ENCODE results near the gene RAB11FIP3. TPM values are rescaled to one million over a fixed set of nuclear protein-coding genes. Genes with fewer than 3 reads are reported as not detected.

Gene RAB11FIP3
- total and polyA plus RNA-seq, 2 of the 13 experiments (the other 11 are each of a cell fraction or from before 2014, with no cell fraction given), result 34.3 to 57.6 TPM

- no peak overlapping the region for H3K4me3 ChIP-seq (replicated peaks in 1 of 3; ENCODE audit: insufficient read depth in 1 of 3, low read depth in 2 of 3, low read length in 3 of 3)
- H2AFZ ChIP-seq (ENCODE audit: low read length), result no peak overlapping the region
- no peaks in the 10 kb centered on the region for H3K9me3 ChIP-seq (ENCODE audit: low read length)
- ATAC-seq (no peak), DNase-seq (ENCODE audit: low spot score) (no peak), FAIRE-seq (no peak)
- no peaks in the 10 kb centered on the region for H4K20me1 ChIP-seq (ENCODE audit: insufficient read depth, low read length)
- 91% methylated on average over 48 of the region's 54 CpGs for WGBS (ENCODE audit: low lambda C conversion rate)
- ChIA-PET CTCF (ENCODE audit: low intra/inter-chr PET ratio, low total read pairs) (no interaction called here), POLR2A (interaction anchor here (1.0 kb wide), 1 partner anchor 11 kb away, joined by 3 read pairs; no protein-coding TSS in a partner anchor)
- H3K4me1 ChIP-seq (ENCODE audit: insufficient read depth, low read length), result peaks cover 63% of the 10 kb centered on the region
- in situ Hi-C loops (cut with HindIII; ENCODE audit: extremely low pct_ligation_motif_present, low pct_unique_long_range_greater_than_20kb), result no loop called here
- peak overlapping the region; percentile 67 for H3K27ac ChIP-seq (ENCODE audit: extremely low read length, insufficient read depth, low read length)
- intact Hi-C loops (cut with micrococcal nuclease; ENCODE audit: unreplicated experiment), result no loop called here
- H3K36me3 ChIP-seq (replicated peaks in 1 of 2; ENCODE audit: control insufficient read depth in 1 of 2, insufficient read depth in 2 of 2, low read length in 2 of 2), result peaks cover 0 to 3% of the 10 kb centered on the region in 2 experiments; a peak in 1 of 5 replicates
- peaks cover 2 to 14% of the 10 kb centered on the region in 2 experiments; a peak in 3 of 5 replicates for H3K27me3 ChIP-seq (ENCODE audit: control insufficient read depth in 1 of 2, insufficient read depth in 2 of 2, low read length in 2 of 2)
- H3K9ac ChIP-seq (ENCODE audit: insufficient read depth, low read depth, low read length), result no peak overlapping the region
- peak overlapping the region; percentile 13; the same call in 1 of the 2 replicates for H3K4me2 ChIP-seq (ENCODE audit: low read depth, low read length)
- TF ChIP-seq ZBTB20 (CRISPR knock-in tag; IDR thresholded peaks at IDR 0.05; ENCODE audit: borderline replicate concordance, low read depth) (no peak), SRSF1 (optimal IDR thresholded peaks at IDR 0.05; ENCODE audit: low read depth, low read length) (peak; percentile 69), ZNF142 (CRISPR knock-in tag; IDR thresholded peaks at IDR 0.05) (no peak), XRCC5 (optimal IDR thresholded peaks at IDR 0.05; ENCODE audit: low read length) (peak; percentile 60), AGO2 (optimal IDR thresholded peaks at IDR 0.05; ENCODE audit: low read depth, low read length) (peak; percentile 92), ZNF850 (CRISPR knock-in tag; conservative IDR thresholded peaks at IDR 0.05) (peak; percentile 18; the same call in 1 of the 2 replicates), JDP2 (CRISPR knock-in tag; IDR thresholded peaks at IDR 0.05; ENCODE audit: borderline replicate concordance) (no peak), RBFOX2 (IDR thresholded peaks at IDR 0.05; ENCODE audit: low read depth, low read length) (0 out of 2 replicates have a peak, but pooled peaks have one; percentile 30), ZNF652 (CRISPR knock-in tag; IDR thresholded peaks at IDR 0.05; ENCODE audit: borderline replicate concordance, low read depth) (peak; percentile 16; the same call in 1 of the 2 replicates), ZNF687 (CRISPR knock-in tag; IDR thresholded peaks at IDR 0.05) (peak; percentile 42), ZNF282 (IDR thresholded peaks at IDR 0.05; ENCODE audit: partially characterized antibody) (no peak), RBM22 (optimal IDR thresholded peaks at IDR 0.05; ENCODE audit: low read length) (peak; percentile 67), PRPF4 (IDR thresholded peaks at IDR 0.05; ENCODE audit: low read depth, low read length, poor library complexity, severe bottlenecking) (peak; percentile 33), SATB2 (CRISPR knock-in tag; IDR thresholded peaks at IDR 0.05) (no peak)
- BruUV-seq (replicated peaks), result no TSS peak
- H3K79me2 ChIP-seq (ENCODE audit: insufficient read depth, low read length), result no peaks in the 10 kb centered on the region
Measured at GRCh38 chr16:554640-555365, 129.4 kb downstream of the RAB11FIP3 start.
